GM12875 (cell line): Measurements from ENCODE around the gene SUSD2.

ENCODE experiments used
- H3K4me3 ChIP-seq: one replicate; pipeline ENCODE4 v1.5.1; 2011; ENCODE audit warnings: low read depth, low read length, control low read depth
- TF ChIP-seq, protein P1 (sequence below): IDR thresholded peaks from 2 replicates; pipeline ENCODE4 v1.5.1; 2011; ENCODE audit warnings: low read depth, mild to moderate bottlenecking, control low read depth, inconsistent platforms, low read length, moderate library complexity, borderline replicate concordance; ENCODE audit not compliant: insufficient read depth

Gene SUSD2

GRCh38 chr22:24161485-24161884 lies 19.8 kb upstream of the SUSD2 start:
- no peak overlapping the region for H3K4me3 ChIP-seq
- TF ChIP-seq, protein P1, sequence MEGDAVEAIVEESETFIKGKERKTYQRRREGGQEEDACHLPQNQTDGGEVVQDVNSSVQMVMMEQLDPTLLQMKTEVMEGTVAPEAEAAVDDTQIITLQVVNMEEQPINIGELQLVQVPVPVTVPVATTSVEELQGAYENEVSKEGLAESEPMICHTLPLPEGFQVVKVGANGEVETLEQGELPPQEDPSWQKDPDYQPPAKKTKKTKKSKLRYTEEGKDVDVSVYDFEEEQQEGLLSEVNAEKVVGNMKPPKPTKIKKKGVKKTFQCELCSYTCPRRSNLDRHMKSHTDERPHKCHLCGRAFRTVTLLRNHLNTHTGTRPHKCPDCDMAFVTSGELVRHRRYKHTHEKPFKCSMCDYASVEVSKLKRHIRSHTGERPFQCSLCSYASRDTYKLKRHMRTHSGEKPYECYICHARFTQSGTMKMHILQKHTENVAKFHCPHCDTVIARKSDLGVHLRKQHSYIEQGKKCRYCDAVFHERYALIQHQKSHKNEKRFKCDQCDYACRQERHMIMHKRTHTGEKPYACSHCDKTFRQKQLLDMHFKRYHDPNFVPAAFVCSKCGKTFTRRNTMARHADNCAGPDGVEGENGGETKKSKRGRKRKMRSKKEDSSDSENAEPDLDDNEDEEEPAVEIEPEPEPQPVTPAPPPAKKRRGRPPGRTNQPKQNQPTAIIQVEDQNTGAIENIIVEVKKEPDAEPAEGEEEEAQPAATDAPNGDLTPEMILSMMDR: no peak

DNA sequence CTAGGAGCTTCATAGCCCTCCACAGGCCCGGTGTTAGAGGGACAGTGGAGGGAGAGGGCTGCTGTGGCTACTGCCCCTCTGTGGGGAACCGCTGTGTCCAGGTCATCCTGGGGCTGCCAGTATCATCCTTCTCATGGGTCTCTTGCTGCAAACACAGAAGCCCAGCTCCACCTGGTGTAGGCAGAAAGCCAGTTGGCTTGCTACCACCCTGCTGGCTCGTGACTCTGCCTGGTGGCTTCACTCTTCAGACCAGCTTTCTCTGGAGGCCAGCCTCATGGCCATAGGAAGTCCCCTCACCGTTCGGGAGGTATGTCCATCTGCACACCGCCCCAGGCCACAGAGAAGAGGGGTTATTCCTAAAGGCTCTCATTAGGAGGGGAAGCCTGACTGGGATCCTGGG lies 19.4 kb upstream of the SUSD2 start:
- TF ChIP-seq, protein P1: no peak
- no peak overlapping the region for H3K4me3 ChIP-seq

DNA sequence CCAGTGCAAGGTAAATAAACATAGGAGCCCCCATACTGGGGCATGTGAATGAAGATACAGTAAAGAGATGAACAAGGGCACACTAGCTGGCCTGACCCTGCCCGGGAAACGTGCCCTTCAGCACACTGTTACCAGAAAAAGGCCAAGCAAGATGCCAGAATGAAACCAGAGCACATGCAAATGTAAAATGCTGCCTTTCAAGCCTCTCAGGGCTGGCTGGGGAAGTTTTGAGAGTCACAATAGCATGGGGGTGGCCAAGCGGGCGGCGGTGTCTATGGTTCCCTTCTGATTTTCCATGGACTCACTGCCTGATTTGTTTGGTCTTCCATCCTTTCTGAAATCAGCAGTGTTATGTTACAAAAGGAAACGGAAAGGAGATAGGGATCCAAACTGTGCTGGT lies 18.9 kb upstream of the SUSD2 start:
- TF ChIP-seq, protein P1: no peak
- no peak overlapping the region for H3K4me3 ChIP-seq

- TF ChIP-seq, protein P1: no peak
- no peak overlapping the region for H3K4me3 ChIP-seq
These were observed 17.0 kb upstream of the SUSD2 start for GRCh38 chr22:24164243-24164642.

- no peak overlapping the region for H3K4me3 ChIP-seq
- TF ChIP-seq, protein P1: no peak
These were observed 16.3 kb upstream of the SUSD2 start for GRCh38 chr22:24164940-24165339.

GRCh38 chr22:24165673-24166072 lies 15.6 kb upstream of the SUSD2 start:
- H3K4me3 ChIP-seq: no peak overlapping the region
- TF ChIP-seq, protein P1: no peak

GRCh38 chr22:24166811-24167210 lies 14.5 kb upstream of the SUSD2 start:
- TF ChIP-seq, protein P1: no peak
- H3K4me3 ChIP-seq: no peak overlapping the region
